HG03066 (cell line): ENCODE results near the gene NEO1.
"Not testable (repeated sequence)": the region's sequence is repeated elsewhere in the genome, so short reads cannot be mapped to it uniquely, and the experiment has no call there.

Experiments used
- ATAC-seq: cut with Tn5 transposase; IDR thresholded peaks from one replicate; pipeline ENCODE4 v1.9.1; 2021; ENCODE audit warnings: low read depth; ENCODE audit not compliant: unreplicated experiment

The NEO1 gene

DNA sequence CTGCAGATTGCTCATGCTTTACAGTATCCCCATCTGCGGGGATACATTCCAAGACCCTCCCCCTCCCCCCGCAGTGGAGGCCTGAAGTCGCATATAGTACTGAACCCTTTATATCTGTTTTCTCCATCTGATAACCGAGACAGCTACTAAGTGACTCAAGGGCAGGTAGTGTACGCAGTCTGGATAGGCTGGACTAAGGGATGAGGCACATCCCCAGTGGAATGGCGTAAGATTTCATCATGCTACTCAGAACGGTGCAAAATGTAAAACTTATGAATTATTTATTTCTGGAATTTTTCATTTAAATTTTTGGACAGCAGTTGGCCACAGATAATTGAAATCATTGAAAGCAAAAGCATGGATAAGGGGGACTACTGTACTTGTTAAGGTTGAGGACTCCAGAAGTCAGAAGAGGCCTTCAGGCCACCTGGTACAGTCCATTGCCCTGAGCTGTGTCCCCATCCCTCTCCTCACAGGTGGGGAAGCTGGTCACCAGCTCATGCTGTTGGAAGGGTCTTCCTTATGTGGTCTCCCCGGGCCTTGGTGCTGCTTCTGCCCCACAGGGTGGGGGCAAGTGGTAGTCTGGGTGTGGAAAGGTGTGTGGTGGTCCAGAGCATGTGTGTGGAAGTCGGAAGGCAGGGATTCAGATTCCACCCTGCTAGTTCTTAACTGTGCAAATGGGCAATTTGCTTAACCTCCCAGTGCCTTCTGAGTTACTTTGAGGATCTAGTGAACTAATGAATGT lies 244.5 kb downstream of the NEO1 start:
- no peak for ATAC-seq

DNA sequence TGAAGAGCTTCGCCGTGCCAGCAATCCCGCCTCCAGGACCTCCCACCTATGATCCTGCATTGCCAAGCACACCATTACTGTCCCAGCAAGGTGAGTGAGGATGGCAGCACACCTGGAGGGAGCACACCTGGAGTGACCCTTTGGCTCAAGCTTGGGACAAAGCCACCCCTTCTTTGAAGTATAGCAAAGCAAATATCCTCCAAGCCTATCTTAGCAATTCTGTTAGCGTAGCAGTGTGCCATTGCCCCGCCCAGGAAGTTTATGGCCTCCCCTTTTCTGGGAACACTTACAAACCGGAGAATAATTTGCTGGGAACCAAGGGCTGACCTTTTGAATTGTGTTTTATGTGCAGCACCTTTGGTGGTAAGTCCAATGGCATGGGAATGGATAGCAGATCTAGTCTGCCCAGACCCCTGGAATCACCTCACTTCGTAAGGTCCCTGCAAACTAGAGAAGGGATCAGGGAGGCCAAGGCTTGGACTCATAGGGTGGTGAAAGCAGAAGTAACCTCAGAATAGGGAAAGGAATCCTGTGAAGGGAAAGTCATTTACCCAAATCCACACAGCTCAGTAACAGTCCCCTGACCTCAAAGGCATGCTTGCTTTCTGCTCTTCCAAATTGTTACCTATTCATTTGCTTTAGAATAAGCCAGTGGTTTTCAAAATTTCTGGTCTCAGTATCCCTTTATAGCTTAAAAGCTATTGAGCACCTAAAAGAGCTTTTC lies 246.4 kb downstream of the NEO1 start:
- ATAC-seq = no peak

DNA sequence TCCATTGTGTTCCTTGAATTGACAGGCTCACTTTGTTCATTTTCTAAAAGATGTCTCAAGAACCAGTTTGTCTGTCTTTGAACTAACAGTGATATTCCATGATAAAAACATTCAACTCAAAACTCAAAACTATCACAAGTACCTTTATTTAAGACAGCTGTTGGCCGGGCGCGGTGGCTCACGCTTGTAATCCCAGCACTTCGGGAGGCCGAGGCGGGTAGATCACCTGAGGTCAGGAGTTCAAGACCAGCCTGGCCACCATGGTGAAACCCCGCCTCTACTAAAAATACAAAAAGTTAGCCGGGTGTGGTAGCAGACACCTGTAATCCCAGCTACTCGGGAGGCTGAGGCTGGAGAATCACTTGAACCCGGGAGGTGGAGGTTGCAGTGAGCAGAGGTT lies 248.0 kb downstream of the NEO1 start:
- ATAC-seq = not testable (repeated sequence)

DNA sequence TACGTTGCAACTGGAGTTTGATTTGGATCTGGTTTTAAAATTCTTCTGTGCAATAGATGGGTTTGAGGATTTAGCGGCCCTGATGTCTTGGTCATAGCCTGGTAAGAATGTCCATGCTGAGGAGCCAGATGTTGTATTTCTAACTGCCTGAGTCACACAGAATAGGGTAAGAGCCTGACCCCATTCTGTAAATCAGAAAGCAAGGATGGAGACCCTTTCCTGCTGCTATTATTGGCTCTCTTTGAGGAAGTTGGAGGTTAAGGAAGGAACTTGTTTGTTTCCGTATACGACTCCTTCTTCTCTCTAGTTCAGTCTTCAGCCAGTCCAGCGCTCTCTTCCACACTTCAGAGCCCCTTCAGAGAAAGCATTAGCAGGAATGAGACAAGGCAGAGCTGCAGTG lies 251.4 kb downstream of the NEO1 start:
- no peak for ATAC-seq

DNA sequence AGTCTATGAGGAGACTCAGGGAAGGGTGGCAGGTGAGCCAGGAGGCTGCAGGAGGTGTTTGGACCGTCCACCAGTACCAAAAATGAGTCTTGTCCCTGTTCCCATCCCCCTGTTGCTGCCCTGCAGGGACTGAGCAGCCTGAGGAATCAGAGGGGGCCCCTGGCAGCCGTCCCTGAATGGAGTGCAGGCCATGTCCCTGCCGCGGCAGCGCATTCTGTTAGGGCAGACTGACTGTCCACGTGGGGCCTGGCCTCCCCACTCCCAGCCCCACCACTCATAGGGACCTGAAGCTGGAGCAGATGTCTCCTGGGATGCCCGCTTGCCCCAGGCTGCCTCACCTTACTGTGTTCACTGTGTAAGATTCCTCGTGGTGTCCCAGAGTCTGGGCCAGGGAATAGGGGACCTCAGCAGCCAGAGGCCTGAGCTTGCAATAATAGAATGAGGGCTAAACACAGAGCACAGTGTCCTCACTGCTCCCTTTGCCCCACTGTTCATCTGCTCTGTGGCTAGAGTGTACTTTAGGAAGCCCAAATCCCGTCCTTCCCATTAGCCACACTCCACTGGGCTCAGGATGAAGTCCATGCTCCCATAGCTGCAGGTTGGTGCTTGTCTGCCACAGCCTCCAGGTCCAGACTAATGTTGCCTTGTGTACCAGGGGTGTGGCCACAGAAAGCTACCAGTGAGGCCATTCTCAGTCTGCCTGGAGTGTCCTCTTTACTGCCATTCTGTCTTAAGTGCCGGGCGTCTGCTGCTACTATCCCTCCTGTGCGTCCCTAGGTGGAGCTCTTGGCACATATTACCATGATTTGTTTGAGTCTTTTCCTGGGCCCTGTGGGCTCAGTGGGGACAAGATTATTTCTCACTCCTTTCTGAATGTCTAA lies 253.3 kb downstream of the NEO1 start:
- no peak for ATAC-seq

DNA sequence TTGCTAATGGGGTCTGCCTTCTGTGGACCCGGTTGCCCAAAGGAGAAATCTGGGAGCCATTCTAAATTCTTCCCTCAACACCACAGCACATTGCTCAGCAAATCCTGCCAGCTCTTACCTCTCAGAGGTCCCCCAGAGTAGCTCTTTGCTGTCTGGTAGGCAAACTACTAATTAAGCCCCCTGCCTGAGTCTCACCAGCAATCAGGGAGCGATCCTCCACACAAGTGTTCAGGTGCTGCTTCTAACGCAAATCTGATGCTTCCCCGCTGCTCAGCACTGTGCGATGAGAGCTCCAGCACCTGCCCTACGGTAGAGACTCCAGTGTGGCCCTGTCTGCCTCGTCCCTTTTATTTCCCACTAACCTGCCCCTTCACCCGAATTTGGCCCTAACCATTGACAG lies 256.0 kb downstream of the NEO1 start:
- ATAC-seq = no peak

DNA sequence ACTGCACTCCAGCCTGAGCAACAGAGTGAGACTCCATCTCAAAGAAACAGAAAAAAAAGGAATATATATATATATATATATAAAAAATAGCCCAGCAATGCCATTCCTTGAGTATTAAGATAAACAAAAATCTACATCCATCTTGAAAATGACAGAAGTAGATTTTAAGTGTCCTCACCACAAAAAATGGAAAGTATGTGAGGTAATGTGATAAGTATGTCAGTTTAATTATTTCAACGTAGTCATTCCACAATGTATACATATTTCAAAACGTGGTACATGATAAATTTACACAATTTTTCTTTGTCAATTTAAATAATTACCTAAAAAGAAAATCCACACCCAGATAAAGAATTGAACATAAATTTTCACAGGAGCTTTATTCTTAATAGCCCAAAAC lies 261.6 kb downstream of the NEO1 start:
- no peak for ATAC-seq

DNA sequence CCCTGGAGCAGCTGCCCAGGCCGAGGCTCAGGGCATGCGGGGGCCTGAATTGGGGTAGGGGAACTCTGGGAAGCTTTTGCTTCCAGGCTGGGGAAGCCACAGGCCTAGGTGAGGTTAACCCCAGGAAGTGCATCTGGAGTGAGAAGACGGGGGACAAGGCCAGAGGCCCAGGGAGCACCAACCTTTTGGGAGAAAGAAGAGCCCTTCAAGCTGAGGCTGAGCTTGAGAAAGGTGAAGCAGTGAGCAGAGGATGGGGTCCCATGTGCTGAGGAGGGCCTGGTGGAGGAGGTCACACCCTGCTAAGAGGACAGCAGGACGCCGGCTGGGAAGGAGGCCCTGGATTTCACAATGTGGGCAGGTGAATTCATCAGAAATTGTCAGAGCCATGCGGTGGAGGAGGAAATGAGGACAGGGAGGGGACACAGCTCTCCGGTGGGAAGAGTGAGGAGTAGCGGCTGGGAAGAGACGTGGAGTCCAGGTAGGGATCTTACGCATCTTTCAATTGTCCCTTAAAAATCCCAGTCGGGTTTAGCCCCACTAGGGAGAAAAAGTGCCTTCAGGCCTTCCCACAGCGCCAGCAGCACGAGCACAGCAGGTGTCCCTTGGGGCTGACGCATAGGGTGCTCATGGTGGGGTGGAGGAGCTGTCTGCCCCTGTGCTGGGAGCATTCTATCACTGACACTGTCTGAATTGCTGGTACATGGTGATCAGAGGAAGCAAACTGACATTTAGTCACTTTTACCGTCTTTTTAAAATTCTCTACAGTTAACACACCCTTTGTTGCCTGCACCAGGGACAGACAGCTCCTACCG lies 265.6 kb downstream of the NEO1 start:
- no peak for ATAC-seq

DNA sequence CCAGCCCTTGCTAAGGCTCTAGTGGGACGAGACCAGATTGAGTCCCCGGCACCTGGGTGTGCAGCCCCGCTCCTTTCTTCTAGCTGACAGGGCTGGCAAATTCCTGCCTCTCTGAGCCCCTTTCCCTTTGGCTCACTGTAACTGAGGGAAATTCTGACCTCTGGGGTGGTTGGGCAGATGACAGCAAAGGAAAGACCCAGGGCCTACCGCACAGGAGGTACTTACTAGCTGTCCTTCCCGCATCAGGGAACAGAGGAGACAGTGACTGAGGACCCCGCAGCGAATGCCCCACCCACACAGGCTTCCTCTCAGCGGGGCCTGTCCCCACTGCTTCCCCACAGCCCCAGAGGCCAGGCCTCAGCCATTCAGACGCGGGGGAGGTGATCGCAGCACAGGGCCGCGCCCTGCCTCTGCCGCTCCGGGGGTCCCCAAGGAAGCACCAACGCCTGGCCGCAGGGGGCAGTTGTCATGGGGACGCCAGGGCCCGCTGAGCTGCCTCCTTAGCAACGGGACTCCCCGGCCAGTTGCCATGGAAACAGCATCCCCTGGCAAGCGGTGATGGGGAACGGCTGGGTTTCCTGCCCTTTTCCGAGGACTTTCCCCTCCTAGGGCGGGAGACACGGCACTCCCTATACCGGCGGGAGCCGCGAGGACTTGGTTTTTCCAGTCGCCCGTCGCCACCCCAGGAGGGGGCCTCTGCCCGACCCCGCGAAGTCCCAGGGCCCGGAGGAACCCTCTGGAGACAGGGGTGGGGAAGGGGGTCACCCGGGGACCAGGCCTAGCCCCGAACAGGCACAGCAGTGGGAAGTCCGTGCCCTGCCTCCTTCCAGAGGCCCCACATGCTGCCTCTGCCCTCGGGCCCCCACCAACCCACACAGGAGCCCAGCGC lies 266.4 kb downstream of the NEO1 start:
- no peak for ATAC-seq

DNA sequence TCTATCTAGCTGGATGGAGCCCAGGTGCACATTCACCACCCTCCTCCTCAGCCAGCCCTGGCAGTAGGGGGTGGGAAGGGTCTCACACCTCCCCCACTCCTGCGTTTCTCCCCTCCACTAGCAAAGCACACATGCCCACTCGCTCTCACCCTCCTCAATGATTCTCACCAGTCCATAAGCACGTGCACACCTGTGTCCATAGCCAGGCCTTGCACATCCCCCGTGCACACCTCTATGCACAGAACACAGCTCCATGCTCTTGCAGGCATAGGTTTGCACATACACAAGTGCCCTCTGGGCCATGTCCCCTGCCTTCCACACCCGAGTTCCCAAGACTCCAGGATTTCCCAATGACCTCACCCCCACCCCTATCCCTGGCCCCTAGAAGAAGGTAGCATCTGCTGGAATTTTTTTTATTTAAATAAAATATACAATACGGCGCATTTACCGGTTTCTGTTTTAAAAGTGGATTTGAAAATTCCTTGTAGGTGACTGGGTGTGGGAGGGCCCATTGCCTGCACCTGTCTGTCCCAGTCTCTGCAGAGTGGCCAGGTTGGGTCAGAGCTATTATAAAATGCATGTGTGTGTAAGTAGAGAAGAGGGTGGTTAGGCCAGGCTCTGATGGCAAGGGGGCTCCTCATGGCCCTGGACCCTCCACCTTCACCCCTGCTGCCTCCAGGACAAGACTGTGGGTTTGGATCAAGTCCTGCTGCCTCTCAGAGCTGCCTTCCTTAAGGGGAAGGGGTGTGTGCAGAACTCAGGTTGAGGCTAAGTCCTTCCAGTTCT lies 267.4 kb downstream of the NEO1 start:
- ATAC-seq = no peak

DNA sequence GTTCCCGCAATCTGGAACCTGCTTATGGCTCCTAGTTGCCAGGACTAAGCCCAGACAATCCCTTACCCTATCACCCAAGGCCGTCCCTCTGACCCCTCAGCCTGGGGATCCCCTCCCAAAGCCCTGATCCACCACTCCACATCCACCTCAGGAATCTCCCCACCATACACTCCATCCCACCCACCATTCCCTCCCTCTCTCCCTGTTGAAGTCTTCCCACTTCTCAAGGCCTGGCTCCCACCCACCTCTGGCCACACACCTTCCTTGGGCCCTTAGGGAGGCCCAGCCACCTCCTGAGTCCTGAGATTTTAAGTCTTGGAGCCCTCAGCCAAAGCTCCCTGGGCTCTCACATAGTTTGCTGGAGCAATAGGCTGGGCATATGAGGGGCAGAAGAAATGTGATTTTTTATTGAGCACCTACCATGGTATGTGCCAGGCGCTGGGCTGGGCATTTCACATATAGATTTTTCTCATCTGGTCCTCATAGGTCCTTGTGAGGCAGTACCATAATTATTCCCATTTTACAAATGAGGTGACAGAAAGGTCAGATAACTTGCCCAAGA lies 268.4 kb downstream of the NEO1 start:
- ATAC-seq = no peak

DNA sequence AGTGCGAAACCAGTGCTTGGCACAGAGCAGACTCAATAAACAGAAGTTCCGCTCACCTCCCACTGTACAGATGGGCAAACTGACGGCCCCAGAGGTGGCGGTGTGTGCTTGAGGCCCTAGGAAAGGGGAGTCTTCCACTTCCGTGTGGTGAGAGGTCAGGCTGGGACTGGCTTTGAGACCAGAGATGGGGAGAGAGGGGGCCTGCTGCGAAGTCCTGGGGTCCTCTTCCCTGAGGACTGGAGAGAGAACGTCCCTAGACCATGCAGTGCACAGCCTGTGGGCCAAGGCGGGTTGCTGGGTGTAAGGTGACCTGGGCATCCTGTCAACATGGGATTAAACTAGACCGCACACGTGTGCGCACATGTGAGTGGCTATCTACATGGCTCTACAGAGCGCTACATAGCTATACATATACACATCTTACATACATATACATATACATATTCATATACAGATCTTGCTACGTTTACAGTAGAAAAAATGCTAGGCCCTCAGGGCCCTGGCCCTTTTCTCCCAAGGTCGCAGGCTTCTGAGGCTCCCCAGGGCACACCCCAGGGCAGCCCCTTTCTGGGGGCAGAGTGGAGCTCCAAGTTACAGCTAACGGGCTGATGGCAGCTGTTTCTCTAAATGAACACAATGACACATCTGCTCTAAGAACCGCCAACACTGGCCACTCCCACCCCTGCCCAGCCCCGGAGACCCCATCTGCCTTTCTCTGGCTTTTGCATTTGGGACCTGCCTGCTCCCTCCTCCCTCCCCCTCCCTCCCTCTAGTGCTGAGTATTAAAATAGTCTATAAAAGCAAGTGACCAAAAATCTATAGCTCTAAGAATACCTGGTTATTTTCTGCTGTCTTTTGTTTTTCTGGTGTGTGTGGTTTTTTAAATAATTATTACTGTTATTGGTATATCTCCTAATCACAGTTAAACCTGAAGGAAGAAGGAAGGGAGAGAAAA lies 269.5 kb downstream of the NEO1 start:
- ATAC-seq = no peak

DNA sequence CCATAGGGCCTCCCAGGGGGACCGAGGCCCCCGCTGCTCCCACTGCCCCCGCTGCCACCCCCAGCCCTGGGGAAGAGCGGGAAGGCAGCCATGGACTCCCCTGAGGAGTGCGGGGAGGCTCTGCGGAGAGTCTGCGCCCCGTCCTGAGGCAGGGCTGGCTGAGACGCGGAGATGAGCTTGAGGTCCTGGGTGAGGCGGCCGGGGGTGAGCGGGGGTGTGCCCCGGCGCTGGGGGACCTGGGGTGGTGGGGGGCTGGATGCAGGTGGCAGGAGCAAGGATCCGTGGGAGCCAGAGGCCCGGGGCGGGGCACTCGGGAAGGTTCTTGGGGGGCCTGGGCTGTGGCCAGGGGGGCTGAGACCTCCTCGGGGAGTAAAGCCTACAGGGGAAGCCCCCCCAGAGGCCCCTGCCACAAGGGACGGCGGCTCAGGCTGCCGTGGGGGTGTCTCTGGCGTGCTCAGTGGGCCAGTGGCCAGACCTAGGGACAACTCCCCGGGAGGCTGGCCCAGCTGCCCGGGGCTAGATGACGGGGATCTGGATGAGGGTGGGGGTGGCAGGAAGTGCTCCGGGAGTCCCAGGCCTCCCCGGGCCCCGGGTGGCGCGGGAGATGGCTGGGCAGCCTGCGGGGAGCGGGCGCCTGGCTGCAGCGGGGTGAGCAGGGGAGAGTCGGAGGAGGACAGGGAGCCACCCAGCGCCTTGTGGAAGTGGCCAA lies 270.6 kb downstream of the NEO1 start:
- ATAC-seq = no peak

DNA sequence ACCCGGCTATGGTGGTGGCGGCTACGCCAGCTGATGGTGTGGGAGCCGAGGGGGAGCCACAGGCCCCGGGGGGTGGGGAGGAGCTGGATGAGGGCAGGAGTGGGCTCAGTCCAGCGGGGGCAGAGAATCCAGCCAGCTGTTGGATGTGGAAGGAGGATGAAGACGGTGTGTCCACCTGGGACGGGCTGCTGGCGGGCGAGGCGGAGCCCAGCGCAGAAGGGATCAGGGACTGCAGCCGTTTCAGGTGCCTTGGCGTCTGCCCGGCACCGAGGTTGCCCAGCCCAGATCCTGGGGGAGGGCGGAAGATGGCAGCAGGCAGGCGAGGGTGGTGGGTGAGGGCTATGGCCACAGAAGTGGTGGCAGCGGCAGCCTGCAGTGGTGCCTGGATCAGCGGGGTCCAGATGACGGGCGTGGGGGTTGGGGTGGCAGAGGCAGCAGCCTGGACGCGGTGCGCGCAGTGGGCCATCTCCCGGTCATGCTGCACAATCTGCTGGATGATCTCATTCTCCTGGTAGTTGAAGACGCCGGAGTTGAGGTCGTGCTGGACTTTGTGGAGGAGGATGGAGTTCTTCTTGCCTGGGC lies 271.2 kb downstream of the NEO1 start:
- no peak for ATAC-seq

DNA sequence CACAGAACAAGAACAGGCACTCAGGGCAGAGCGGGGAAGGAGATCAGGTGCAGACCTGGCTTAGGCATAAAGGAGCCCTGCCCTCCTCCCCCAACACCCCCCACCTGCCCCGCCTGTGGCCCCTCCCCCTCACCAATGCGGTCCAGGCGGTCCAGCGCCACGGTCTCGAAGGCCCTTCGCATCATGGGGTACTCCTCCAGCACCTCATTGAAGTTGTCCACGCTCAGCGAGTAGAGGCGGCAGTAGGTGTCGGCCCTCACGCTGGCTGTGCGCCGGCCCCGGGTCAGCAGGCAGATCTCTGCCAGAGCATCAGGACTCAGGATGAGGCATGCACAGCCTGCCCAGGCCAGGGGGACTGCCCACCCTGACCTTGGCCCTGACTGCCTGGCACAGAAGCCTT lies 271.7 kb downstream of the NEO1 start:
- no peak for ATAC-seq

DNA sequence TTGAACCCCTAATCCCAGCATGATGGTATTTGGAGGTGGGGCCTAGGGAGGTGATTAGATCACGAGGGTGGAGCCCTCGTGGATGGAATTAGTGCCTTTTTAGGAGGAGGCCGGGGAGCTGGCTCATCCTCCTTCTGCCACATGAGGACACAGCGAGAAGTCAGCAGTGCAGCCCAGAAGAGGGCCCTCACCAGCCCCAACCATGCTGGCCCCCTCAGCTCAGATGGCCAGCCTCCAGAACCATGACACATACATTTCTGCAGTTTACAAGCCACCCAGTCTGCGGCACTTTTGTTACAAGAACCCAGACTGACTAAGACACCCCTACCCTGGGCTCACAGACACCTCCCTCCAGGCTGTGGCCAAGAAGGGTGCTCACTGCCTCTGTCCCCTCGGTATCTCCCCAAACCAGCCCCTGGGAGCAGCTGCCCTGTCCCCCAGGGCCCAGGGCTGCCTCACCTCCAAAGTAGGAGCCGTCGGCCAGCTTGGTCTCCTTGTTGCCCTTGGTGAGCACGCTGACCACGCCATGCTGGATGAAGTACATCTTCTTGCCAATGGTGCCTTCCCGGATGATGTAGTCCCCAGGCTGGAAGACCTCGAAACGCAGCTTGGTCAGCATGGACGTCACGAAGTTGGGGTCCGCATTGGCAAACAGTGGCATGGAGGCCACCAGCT lies 272.4 kb downstream of the NEO1 start:
- ATAC-seq = no peak
